Nephron (organoid): ENCODE results near the gene OR6B1.
"Not testable (repeated sequence)": the region's sequence is repeated elsewhere in the genome, so short reads cannot be mapped to it uniquely, and the experiment has no call there.

Experiments used
- H3K27ac Mint-ChIP-seq, 3 experiments: 2 replicates each; pipeline ENCODE4 v1.8.0; 2020; ENCODE audit warnings: mixed read lengths in 3 of 3, mild to moderate bottlenecking in 2 of 3, moderate library complexity in 1 of 3
- H3K27me3 Mint-ChIP-seq: 2 replicates; pipeline ENCODE4 v1.8.0; 2021; ENCODE audit warnings: low read depth, mild to moderate bottlenecking, moderate library complexity, mixed read lengths
- H3K36me3 Mint-ChIP-seq: 2 replicates; pipeline ENCODE4 v1.8.0; 2020; ENCODE audit warnings: low read depth, mixed read lengths
- H3K4me1 Mint-ChIP-seq: 2 replicates; pipeline ENCODE4 v1.8.0; 2020; ENCODE audit warnings: mixed read lengths
- H3K4me3 Mint-ChIP-seq, 3 experiments: 2 replicates each; pipeline ENCODE4 v1.8.0; 2020; ENCODE audit warnings: mild to moderate bottlenecking in 3 of 3, mixed read lengths in 3 of 3, moderate library complexity in 2 of 3
- H3K9me3 Mint-ChIP-seq: 2 replicates; pipeline ENCODE4 v1.8.0; 2020; ENCODE audit warnings: mixed read lengths
- TF ChIP-seq, protein P1 (sequence below), 3 experiments: fragments of 200-600 bp; sonication (generic); IDR thresholded peaks; one replicate each; pipeline ENCODE4 v1.5.0; 2021; ENCODE audit warnings: antibody characterized with exemption in 3 of 3; ENCODE audit not compliant: unreplicated experiment in 3 of 3

OR6B1 gene

GRCh38 chr7:144006029-144006691, 6.0 kb downstream of the OR6B1 start:
- Mint-ChIP-seq H3K36me3 (no peaks in the 10 kb centered on the region), H3K4me3 (no peak overlapping the region), H3K27ac (no peak overlapping the region), H3K4me1 (no peaks in the 10 kb centered on the region), H3K27me3 (no peaks in the 10 kb centered on the region), H3K9me3 (peaks cover 20% of the 10 kb centered on the region)
- TF ChIP-seq, protein P1, sequence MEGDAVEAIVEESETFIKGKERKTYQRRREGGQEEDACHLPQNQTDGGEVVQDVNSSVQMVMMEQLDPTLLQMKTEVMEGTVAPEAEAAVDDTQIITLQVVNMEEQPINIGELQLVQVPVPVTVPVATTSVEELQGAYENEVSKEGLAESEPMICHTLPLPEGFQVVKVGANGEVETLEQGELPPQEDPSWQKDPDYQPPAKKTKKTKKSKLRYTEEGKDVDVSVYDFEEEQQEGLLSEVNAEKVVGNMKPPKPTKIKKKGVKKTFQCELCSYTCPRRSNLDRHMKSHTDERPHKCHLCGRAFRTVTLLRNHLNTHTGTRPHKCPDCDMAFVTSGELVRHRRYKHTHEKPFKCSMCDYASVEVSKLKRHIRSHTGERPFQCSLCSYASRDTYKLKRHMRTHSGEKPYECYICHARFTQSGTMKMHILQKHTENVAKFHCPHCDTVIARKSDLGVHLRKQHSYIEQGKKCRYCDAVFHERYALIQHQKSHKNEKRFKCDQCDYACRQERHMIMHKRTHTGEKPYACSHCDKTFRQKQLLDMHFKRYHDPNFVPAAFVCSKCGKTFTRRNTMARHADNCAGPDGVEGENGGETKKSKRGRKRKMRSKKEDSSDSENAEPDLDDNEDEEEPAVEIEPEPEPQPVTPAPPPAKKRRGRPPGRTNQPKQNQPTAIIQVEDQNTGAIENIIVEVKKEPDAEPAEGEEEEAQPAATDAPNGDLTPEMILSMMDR (IDR thresholded peaks at IDR 0.05; ENCODE audit: unreplicated experiment in 3 of 3), result no peak

DNA sequence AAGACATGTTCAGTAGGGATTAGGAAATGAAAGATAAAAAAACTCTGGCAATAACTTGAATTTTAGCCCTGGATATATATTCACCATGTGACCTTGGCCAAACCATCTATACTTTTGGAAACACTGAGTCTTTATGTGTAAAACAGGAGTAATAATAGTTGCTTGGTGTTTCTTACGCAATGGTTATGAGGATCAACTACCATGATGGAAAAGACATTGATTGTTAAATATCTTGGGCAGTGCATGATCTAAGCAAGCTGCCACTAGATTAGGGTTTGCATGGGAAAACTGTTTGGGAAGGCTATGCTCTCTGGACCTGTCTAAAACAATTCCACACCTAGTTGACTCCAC, 6.5 kb downstream of the OR6B1 start:
- no peak overlapping the region for H3K4me3 Mint-ChIP-seq
- TF ChIP-seq, protein P1 (IDR thresholded peaks at IDR 0.05; ENCODE audit: unreplicated experiment in 3 of 3), result no peak
- no peaks in the 10 kb centered on the region for H3K27me3 Mint-ChIP-seq
- no peaks in the 10 kb centered on the region for H3K4me1 Mint-ChIP-seq
- H3K27ac Mint-ChIP-seq, result no peak overlapping the region
- H3K36me3 Mint-ChIP-seq, result no peaks in the 10 kb centered on the region
- H3K9me3 Mint-ChIP-seq, result peaks cover 23% of the 10 kb centered on the region

- Mint-ChIP-seq H3K4me3 (no peak overlapping the region), H3K4me1 (no peaks in the 10 kb centered on the region), H3K27ac (no peak overlapping the region), H3K27me3 (no peaks in the 10 kb centered on the region), H3K36me3 (no peaks in the 10 kb centered on the region), H3K9me3 (peaks cover 26% of the 10 kb centered on the region)
- TF ChIP-seq, protein P1 (IDR thresholded peaks at IDR 0.05; ENCODE audit: unreplicated experiment in 3 of 3), result no peak
Observed at GRCh38 chr7:144009361-144009760, 9.2 kb downstream of the OR6B1 start.

- peaks cover 26% of the 10 kb centered on the region for H3K9me3 Mint-ChIP-seq
- H3K36me3 Mint-ChIP-seq, H3K4me1 Mint-ChIP-seq, H3K27me3 Mint-ChIP-seq, H3K27ac Mint-ChIP-seq, H3K4me3 Mint-ChIP-seq: not testable (repeated sequence)
Observed at GRCh38 chr7:144010061-144010460, 9.9 kb downstream of the OR6B1 start.

DNA sequence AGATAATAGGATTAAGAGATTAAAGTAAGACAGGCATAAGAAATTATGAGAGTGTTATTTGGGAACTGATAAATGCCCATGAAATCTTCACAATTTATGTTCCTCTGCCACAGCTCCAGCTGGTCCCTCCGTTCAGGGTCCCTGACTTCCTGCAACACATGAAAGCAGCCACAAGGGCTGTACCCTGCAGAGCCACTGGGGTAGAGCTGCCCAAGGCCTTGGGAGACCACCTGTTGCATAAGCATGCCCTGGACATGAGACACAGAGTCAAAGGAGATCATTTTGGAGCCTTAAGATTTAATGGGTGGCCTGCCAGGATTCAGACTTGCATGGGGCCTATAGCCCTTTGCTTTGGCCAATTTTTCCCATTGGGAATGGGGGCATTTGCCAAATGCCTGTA, 10.7 kb downstream of the OR6B1 start:
- H3K4me3 Mint-ChIP-seq, H3K36me3 Mint-ChIP-seq, H3K4me1 Mint-ChIP-seq, H3K27ac Mint-ChIP-seq, H3K27me3 Mint-ChIP-seq: not testable (repeated sequence)
- H3K9me3 Mint-ChIP-seq, result peaks cover 26% of the 10 kb centered on the region

- H3K36me3 Mint-ChIP-seq, result no peaks in the 10 kb centered on the region
- H3K27ac Mint-ChIP-seq, result no peak overlapping the region
- TF ChIP-seq, protein P1 (IDR thresholded peaks at IDR 0.05; ENCODE audit: unreplicated experiment in 3 of 3), result no peak
- H3K27me3 Mint-ChIP-seq, result no peaks in the 10 kb centered on the region
- no peaks in the 10 kb centered on the region for H3K4me1 Mint-ChIP-seq
- no peak overlapping the region for H3K4me3 Mint-ChIP-seq
- H3K9me3 Mint-ChIP-seq, result peaks cover 26% of the 10 kb centered on the region
Observed at GRCh38 chr7:144011458-144012230, 11.5 kb downstream of the OR6B1 start.

DNA sequence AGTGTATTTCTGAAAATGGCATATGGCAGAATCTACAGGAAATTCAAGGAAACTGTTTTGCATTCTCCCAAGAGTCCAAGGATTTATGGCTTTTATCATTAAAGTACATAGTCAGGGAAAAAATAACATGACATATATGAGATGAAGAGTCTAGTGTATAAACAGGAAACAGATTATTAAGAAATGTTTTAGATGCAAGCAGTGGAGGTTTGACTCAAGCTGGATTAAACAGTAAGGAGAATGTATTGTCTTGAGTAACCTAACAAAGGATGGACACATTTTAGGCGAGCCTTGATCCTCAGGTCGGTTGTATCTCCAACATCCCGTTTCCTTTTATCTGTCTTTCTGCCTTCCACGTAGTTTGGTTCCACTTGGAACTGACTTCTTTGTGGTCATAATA, 17.9 kb downstream of the OR6B1 start:
- peaks cover 13% of the 10 kb centered on the region for H3K4me1 Mint-ChIP-seq
- H3K9me3 Mint-ChIP-seq, result peaks cover 3% of the 10 kb centered on the region
- H3K4me3 Mint-ChIP-seq, result no peak overlapping the region
- H3K27me3 Mint-ChIP-seq, result no peaks in the 10 kb centered on the region
- no peaks in the 10 kb centered on the region for H3K36me3 Mint-ChIP-seq
- peak overlapping the region in 2 of 3 experiments; percentile 19 to 43 for H3K27ac Mint-ChIP-seq
- TF ChIP-seq, protein P1 (IDR thresholded peaks at IDR 0.05; ENCODE audit: unreplicated experiment in 3 of 3), result no peak
